ENCODE measurements around the gene MGRN1. TPM values are rescaled to one million over a fixed set of nuclear protein-coding genes. Genes with fewer than 3 reads are reported as not detected.

MGRN1 gene
- total RNA-seq, 3 donors from 2014 or later = 26.7 to 28.5 (median 27.9) TPM

- peak overlapping the region in 1 of 2 donors; percentile 32 for H3K27ac ChIP-seq
- no peak for DNase-seq (ENCODE audit: low spot score in 2 of 2)
- no peaks in the 10 kb centered on the region for H3K36me3 ChIP-seq
- peaks cover 4 to 8% of the 10 kb centered on the region in 2 donors for H3K4me1 ChIP-seq
- intact Hi-C loops (cut with DNase I; ENCODE audit: low total_unique reads) = no loop called here
- no peaks in the 10 kb centered on the region for H3K27me3 ChIP-seq
- H3K9me3 ChIP-seq = no peaks in the 10 kb centered on the region
- H3K4me3 ChIP-seq = no peak overlapping the region
- no peak for TF ChIP-seq POLR2AphosphoS5 (IDR thresholded peaks at IDR 0.05)
- no peak for TF ChIP-seq POLR2A (IDR thresholded peaks at IDR 0.05)
- TF ChIP-seq, protein P1, sequence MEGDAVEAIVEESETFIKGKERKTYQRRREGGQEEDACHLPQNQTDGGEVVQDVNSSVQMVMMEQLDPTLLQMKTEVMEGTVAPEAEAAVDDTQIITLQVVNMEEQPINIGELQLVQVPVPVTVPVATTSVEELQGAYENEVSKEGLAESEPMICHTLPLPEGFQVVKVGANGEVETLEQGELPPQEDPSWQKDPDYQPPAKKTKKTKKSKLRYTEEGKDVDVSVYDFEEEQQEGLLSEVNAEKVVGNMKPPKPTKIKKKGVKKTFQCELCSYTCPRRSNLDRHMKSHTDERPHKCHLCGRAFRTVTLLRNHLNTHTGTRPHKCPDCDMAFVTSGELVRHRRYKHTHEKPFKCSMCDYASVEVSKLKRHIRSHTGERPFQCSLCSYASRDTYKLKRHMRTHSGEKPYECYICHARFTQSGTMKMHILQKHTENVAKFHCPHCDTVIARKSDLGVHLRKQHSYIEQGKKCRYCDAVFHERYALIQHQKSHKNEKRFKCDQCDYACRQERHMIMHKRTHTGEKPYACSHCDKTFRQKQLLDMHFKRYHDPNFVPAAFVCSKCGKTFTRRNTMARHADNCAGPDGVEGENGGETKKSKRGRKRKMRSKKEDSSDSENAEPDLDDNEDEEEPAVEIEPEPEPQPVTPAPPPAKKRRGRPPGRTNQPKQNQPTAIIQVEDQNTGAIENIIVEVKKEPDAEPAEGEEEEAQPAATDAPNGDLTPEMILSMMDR (IDR thresholded peaks at IDR 0.05) = no peak
Measured at GRCh38 chr16:4684763-4685162, 60.1 kb downstream of the MGRN1 start.

GRCh38 chr16:4685292-4685691 is 60.7 kb downstream of the MGRN1 start:
- Histone ChIP-seq H3K4me1 (peaks cover 4 to 8% of the 10 kb centered on the region in 2 donors), H3K27me3 (no peaks in the 10 kb centered on the region), H3K36me3 (no peaks in the 10 kb centered on the region), H3K9me3 (no peaks in the 10 kb centered on the region), H3K27ac (peak overlapping the region in 1 of 2 donors; percentile 32), H3K4me3 (no peak overlapping the region)
- no peak for DNase-seq (ENCODE audit: low spot score in 2 of 2)
- intact Hi-C loops (cut with DNase I; ENCODE audit: low total_unique reads) = no loop called here
- TF ChIP-seq POLR2AphosphoS5 (IDR thresholded peaks at IDR 0.05) = no peak
- TF ChIP-seq, protein P1 (IDR thresholded peaks at IDR 0.05) = no peak
- no peak for TF ChIP-seq POLR2A (IDR thresholded peaks at IDR 0.05)

- Histone ChIP-seq H3K27ac (no peak overlapping the region), H3K9me3 (no peaks in the 10 kb centered on the region), H3K27me3 (no peaks in the 10 kb centered on the region), H3K4me1 (peaks cover 0 to 3% of the 10 kb centered on the region in 2 donors), H3K4me3 (no peak overlapping the region), H3K36me3 (no peaks in the 10 kb centered on the region)
- DNase-seq (ENCODE audit: low spot score in 2 of 2) = no peak
- TF ChIP-seq POLR2A (IDR thresholded peaks at IDR 0.05) = no peak
- no peak for TF ChIP-seq POLR2AphosphoS5 (IDR thresholded peaks at IDR 0.05)
- TF ChIP-seq, protein P1 (IDR thresholded peaks at IDR 0.05) = no peak
- intact Hi-C loops (cut with DNase I; ENCODE audit: low total_unique reads) = no loop called here
Measured at GRCh38 chr16:4685776-4686496, 61.3 kb downstream of the MGRN1 start.

DNA sequence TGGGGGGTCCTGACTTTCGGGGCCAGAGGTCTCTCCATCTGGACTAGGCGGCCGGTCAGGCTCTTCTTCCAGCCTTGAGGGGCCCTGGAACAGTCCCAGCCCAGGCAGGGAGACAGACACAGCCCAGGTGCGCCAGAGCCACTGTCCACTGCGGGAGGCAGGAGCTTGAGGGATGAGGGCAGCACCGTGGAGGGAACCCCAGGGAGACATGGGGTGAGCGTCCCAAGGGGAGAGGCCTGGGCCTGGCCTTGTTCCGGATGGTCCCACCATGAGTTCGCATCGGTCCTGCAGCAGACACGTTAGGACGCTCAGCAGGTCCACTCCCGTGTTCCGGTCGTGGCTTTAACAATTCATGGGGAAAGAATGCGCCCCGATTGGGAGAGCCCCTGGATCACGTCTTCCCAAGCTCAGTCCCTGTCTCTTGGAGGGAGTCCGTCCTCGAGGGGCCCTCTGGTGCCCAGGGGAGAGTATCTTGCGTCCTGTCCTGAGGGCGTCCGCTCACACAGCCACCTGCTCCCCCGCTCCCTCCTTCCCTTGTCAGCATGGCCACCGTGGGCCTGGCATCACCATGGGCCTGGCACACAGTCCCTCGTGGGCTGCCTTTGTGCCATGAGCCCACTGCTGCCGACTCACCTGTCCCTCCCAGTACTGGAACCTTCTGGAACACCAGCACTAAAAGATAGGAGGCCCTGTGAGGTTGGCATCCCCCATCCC is 62.0 kb downstream of the MGRN1 start:
- Histone ChIP-seq H3K27me3 (no peaks in the 10 kb centered on the region), H3K36me3 (no peaks in the 10 kb centered on the region), H3K9me3 (no peaks in the 10 kb centered on the region), H3K4me1 (no peaks in the 10 kb centered on the region), H3K4me3 (no peak overlapping the region), H3K27ac (no peak overlapping the region)
- no peak for DNase-seq (ENCODE audit: low spot score in 2 of 2)
- intact Hi-C loops (cut with DNase I; ENCODE audit: low total_unique reads) = no loop called here
- TF ChIP-seq POLR2A (IDR thresholded peaks at IDR 0.05) (no peak), POLR2AphosphoS5 (IDR thresholded peaks at IDR 0.05) (no peak)
- TF ChIP-seq, protein P1 (IDR thresholded peaks at IDR 0.05) = no peak

DNA sequence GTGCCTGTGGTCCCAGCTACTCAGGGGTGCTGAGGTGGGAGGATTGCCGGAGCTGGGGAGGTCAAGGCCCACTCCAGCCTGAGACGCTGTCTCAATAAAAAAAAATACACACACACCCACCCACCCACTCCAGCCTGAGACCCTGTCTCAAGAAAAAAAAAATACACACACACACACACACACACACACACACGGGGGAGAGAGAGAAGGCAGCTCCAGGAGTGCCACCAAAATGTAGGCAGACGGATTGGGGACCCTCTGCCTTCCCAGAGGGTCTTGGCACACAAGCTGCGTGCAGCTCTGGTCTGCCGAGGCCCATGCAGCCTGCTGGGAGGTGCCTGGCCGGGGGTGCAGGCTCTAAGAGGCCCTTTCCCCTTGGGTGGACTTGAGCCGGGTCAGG is 62.8 kb downstream of the MGRN1 start:
- no peak for TF ChIP-seq POLR2A (IDR thresholded peaks at IDR 0.05)
- TF ChIP-seq, protein P1 (IDR thresholded peaks at IDR 0.05) = no peak
- no peak for TF ChIP-seq POLR2AphosphoS5 (IDR thresholded peaks at IDR 0.05)
- no peaks in the 10 kb centered on the region for H3K4me1 ChIP-seq
- H3K9me3 ChIP-seq = no peaks in the 10 kb centered on the region
- no peak for DNase-seq (ENCODE audit: low spot score in 2 of 2)
- no peaks in the 10 kb centered on the region for H3K36me3 ChIP-seq
- intact Hi-C loops (cut with DNase I; ENCODE audit: low total_unique reads) = no loop called here
- H3K27me3 ChIP-seq = no peaks in the 10 kb centered on the region
- no peak overlapping the region for H3K27ac ChIP-seq
- H3K4me3 ChIP-seq = no peak overlapping the region
